Hepatocyte (in vitro differentiated cells): ENCODE measurements around the gene KANK3. TPM values are rescaled to one million over a fixed set of nuclear protein-coding genes. Genes with fewer than 3 reads are reported as not detected.

ENCODE experiments used
- DNase-seq: peaks from one replicate; pipeline ENCODE4 v3.0.0-alpha.2; 2016; ENCODE audit warnings: low spot score
- H2AFZ ChIP-seq: fragments of 200-600 bp; sonication (generic); 2 replicates; pipeline ENCODE4 v1.6.0; 2016; ENCODE audit warnings: antibody characterized with exemption, mild to moderate bottlenecking
- H3K27ac ChIP-seq: fragments of 200-600 bp; sonication (generic); 2 replicates; pipeline ENCODE4 v1.5.1; 2016; ENCODE audit warnings: mild to moderate bottlenecking
- H3K27me3 ChIP-seq: fragments of 200-600 bp; sonication (generic); 2 replicates; pipeline ENCODE4 v1.6.1; 2016
- H3K36me3 ChIP-seq: fragments of 200-600 bp; sonication (generic); replicated peaks from 2 replicates; pipeline ENCODE4 v1.5.1; 2016; ENCODE audit warnings: low read depth; ENCODE audit not compliant: insufficient read depth
- H3K4me1 ChIP-seq: fragments of 200-600 bp; sonication (generic); 2 replicates; pipeline ENCODE4 v1.5.1; 2016; ENCODE audit warnings: mild to moderate bottlenecking, moderate library complexity; ENCODE audit not compliant: insufficient read depth
- H3K4me2 ChIP-seq: fragments of 200-600 bp; sonication (generic); 2 replicates; pipeline ENCODE4 v1.6.0; 2016
- H3K4me3 ChIP-seq: fragments of 200-600 bp; sonication (generic); 2 replicates; pipeline ENCODE4 v1.5.1; 2016; ENCODE audit warnings: mild to moderate bottlenecking
- H3K79me2 ChIP-seq: fragments of 200-600 bp; sonication (generic); 2 replicates; pipeline ENCODE4 v1.6.0; 2017; ENCODE audit warnings: mild to moderate bottlenecking
- H3K9me2 ChIP-seq: fragments of 200-600 bp; sonication (generic); replicated peaks from 2 replicates; pipeline ENCODE4 v1.6.0; 2017; ENCODE audit warnings: mild to moderate bottlenecking; ENCODE audit not compliant: insufficient read depth
- H3K9me3 ChIP-seq: fragments of 200-600 bp; sonication (generic); 2 replicates; pipeline ENCODE4 v1.5.1; 2016; ENCODE audit warnings: low read depth, mild to moderate bottlenecking
- H4K20me1 ChIP-seq: fragments of 200-600 bp; sonication (generic); 2 replicates; pipeline ENCODE4 v1.6.0; 2016; ENCODE audit warnings: mild to moderate bottlenecking; ENCODE audit not compliant: insufficient read depth, poor library complexity, severe bottlenecking
- EZH2 ChIP-seq: fragments of 200-600 bp; sonication (generic); IDR thresholded peaks from 2 replicates; pipeline ENCODE4 v1.6.1; 2016; ENCODE audit warnings: antibody characterized with exemption, mild to moderate bottlenecking, borderline replicate concordance
- EZH2phosphoT487 ChIP-seq: fragments of 200-600 bp; sonication (generic); IDR thresholded peaks from one replicate; pipeline ENCODE4 v1.6.1; 2018; ENCODE audit warnings: antibody characterized with exemption, mild to moderate bottlenecking, low read depth, moderate library complexity; ENCODE audit not compliant: unreplicated experiment, severe bottlenecking
- WGBS: methylation state at CpG from one replicate; pipeline ENCODE4 v1.1.6; 2016; ENCODE audit warnings: low lambda C conversion rate; ENCODE audit errors: missing lambda C conversion rate; 5-methylcytosine and 5-hydroxymethylcytosine counted together
- polyA plus RNA-seq: library from polyadenylated mRNA; unstranded; fragments of >200 nt; fragmentation: Nextera tagmentation; extraction: Ambion mirVana; gene quantifications from 2 replicates; pipeline ENCODE4 v1.2.1, GENCODE V29; 2016
- total RNA-seq: library from RNA; depleted of rRNA; stranded (reverse); fragments of >200 nt; gene quantifications from 2 replicates; pipeline ENCODE4 v1.2.3, GENCODE V29; 2014
- TF ChIP-seq, protein P1 (sequence below): fragments of 200-600 bp; sonication (generic); IDR thresholded peaks from 2 replicates; pipeline ENCODE4 v1.5.1; 2016; ENCODE audit warnings: antibody characterized with exemption, mild to moderate bottlenecking; ENCODE audit not compliant: poor library complexity

KANK3 gene
- total and polyA plus RNA-seq, 2 experiments from 2014 or later = 1.2 to 3.2 TPM

DNA sequence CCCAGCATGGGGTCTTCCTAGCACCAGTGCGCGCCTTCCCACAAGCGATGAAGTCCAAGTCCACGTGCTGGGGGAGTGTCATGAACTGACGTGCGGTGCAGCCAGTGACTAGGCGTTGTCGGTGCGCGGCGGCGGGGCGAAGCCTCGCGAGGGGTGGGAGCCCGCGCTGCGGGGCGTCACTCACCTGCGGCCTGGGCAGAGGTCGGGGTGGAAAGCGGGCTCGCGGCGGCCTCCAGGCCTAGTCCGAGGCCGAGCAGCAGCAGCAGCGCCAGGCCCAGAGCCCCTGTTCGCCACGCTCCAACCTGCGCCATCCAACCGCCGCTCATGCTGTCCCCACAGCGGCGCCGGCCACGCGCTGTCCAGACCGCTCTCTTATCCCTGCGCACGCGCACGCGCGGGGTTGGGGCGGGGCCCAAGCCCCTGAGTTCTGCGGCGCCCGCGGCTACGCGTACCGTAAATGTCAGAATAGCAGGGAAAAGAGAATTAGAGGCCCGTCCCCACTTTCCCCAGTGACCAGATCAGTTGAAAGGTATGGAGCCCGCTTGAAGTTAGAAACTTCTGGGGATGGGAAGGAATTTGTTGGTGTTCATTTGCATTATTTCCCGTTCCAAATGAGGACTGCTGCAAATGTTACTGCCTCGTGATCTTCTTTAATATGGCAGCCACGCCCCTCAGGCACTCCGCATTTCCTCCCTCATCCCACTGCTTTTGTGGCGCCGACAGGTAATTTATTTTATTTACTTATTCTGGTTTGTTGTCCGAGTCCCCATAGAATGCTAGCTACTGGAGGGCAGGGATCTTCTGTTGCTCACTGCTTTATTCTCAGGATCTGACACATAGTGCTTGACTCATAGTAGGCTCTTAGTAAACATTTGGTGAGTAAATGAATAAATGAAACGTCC is 34.8 kb downstream of the KANK3 start, which contains the start of gene CD320:
CD320 (minus strand) TSS at position 394 of the 902 bp plus-strand sequence; CDS start at position 326, 68 bp downstream.
- Histone ChIP-seq H3K36me3 (no peaks in the 10 kb centered on the region), H3K9me2 (no peaks in the 10 kb centered on the region), H4K20me1 (no peaks in the 10 kb centered on the region), H3K4me3 (peak within 1 kb of the TSS; percentile 15), H3K27ac (peak within 1 kb of the TSS; percentile 69), H3K4me2 (peak within 1 kb of the TSS; percentile 97), H2AFZ (peak within 1 kb of the TSS; percentile 27), H3K9me3 (no peaks in the 10 kb centered on the region), H3K4me1 (peaks cover 15% of the 10 kb centered on the region), H3K27me3 (no peaks in the 10 kb centered on the region), H3K79me2 (peaks cover 6% of the 10 kb centered on the region)
- WGBS = 1% methylated on average over 61 of the region's 63 CpGs
- TF ChIP-seq, protein P1, sequence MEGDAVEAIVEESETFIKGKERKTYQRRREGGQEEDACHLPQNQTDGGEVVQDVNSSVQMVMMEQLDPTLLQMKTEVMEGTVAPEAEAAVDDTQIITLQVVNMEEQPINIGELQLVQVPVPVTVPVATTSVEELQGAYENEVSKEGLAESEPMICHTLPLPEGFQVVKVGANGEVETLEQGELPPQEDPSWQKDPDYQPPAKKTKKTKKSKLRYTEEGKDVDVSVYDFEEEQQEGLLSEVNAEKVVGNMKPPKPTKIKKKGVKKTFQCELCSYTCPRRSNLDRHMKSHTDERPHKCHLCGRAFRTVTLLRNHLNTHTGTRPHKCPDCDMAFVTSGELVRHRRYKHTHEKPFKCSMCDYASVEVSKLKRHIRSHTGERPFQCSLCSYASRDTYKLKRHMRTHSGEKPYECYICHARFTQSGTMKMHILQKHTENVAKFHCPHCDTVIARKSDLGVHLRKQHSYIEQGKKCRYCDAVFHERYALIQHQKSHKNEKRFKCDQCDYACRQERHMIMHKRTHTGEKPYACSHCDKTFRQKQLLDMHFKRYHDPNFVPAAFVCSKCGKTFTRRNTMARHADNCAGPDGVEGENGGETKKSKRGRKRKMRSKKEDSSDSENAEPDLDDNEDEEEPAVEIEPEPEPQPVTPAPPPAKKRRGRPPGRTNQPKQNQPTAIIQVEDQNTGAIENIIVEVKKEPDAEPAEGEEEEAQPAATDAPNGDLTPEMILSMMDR = no peak
- TF ChIP-seq EZH2phosphoT487 = no peak
- no peak for TF ChIP-seq EZH2
- DNase-seq = peak; percentile 96

DNA sequence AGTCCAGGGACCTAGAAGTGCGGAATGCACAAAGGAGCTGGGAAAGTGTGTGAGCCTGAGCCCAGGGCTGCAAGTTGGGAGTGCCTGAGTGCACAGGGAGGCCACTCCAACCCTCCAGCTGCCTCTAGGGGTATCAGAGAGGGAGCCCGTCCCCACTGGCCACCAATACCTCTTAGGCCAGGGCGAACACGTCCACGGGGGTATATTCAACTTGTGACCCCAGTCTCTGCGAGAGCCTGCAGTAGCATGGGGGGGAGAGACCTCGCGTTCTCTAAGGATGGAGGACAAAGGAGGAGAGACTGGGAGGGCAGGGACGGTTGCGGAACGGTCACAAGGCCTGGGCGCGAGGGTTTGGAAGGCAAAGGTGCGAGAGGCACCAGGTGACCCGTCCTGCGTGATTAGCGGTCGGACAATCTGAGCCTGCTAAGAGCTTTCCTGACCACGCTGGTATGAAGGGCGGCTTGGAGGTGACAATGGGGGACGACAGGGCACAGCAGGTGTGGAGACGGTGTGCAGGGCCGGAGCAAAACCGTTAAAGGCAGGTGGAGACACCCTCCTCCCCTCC is 35.6 kb downstream of the KANK3 start:
- no peaks in the 10 kb centered on the region for H3K9me3 ChIP-seq
- peak overlapping the region; percentile 17 for H3K27ac ChIP-seq
- peak overlapping the region; percentile 27 for H2AFZ ChIP-seq
- H3K4me1 ChIP-seq = peaks cover 15% of the 10 kb centered on the region
- no peak for DNase-seq
- H3K4me2 ChIP-seq = peak overlapping the region; percentile 97
- peak overlapping the region; percentile 15 for H3K4me3 ChIP-seq
- no peaks in the 10 kb centered on the region for H3K27me3 ChIP-seq
- TF ChIP-seq, protein P1 = no peak
- no peak for TF ChIP-seq EZH2
- TF ChIP-seq EZH2phosphoT487 = no peak
- no peaks in the 10 kb centered on the region for H3K9me2 ChIP-seq
- H3K36me3 ChIP-seq = no peaks in the 10 kb centered on the region
- H4K20me1 ChIP-seq = no peaks in the 10 kb centered on the region
- peaks cover 6% of the 10 kb centered on the region for H3K79me2 ChIP-seq
- 11% methylated on average over 24 of the region's 24 CpGs for WGBS

DNA sequence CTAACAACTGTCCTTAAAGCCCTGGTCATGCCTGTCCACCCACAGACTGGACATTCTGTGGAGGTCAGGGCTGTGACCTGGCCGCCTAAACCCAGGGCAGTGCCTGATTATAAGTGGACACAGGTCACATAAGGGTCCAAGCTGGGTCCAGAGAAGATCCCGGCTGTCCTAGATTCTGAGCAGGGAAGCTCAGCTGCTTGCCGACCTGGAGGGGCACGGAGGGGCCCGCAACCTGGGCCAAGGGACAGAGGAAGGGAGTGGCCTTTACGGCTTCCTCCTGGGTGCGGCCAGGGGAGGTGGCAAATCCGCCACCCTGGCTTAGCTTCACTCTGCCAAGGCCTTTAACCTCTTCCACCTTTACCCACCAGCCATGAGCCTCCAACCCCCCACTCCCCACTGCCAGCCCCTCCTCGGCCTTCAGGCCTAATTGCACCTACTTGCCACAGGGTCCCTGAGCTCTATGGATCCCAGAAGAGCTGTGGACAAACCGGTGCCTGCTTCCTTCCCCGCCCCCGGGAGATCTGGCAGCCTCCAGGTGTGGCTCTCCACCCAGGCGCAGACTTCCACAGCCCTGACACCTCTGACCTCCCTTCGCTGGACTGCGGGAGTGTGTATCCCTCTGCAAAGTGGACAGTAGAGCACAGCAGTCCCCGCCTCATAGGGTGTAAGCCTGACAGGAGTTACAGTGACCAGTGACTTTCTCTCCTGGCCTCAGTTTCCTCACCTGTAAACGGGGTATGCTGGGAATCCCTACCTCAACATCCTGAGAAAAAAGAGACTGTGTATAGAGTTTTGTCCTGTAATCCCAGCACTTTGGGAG is 36.6 kb downstream of the KANK3 start:
- H2AFZ ChIP-seq = no peak overlapping the region
- H3K27ac ChIP-seq = no peak overlapping the region
- no peaks in the 10 kb centered on the region for H3K9me2 ChIP-seq
- H4K20me1 ChIP-seq = no peaks in the 10 kb centered on the region
- H3K4me1 ChIP-seq = peaks cover 15% of the 10 kb centered on the region
- TF ChIP-seq, protein P1 = no peak
- TF ChIP-seq EZH2 = no peak
- no peak overlapping the region for H3K4me2 ChIP-seq
- no peaks in the 10 kb centered on the region for H3K27me3 ChIP-seq
- no peaks in the 10 kb centered on the region for H3K9me3 ChIP-seq
- DNase-seq = no peak
- 87% methylated on average over 17 of the region's 17 CpGs for WGBS
- H3K79me2 ChIP-seq = peaks cover 6% of the 10 kb centered on the region
- H3K36me3 ChIP-seq = no peaks in the 10 kb centered on the region
- H3K4me3 ChIP-seq = no peak overlapping the region
